Caco-2 (cell line): ENCODE data around the gene BPIFB1. TPM values are rescaled to one million over a fixed set of nuclear protein-coding genes. Genes with fewer than 3 reads are reported as not detected.

Experiments used
- BruUV-seq: library from RNA; stranded (reverse); fragments of 400-500 nt; replicated peaks from 2 replicates; lab custom pipeline; 2021; lab: Mats Ljungman, UMichigan
- CTCF ChIA-PET: fragments of 300-600 bp; sonication (Branson Sonifier 250); formaldehyde crosslinking; loops from one replicate; lab custom pipeline; 2022; ENCODE audit warnings: antibody characterized with exemption; lab: Charles Lee
- POLR2A ChIA-PET: fragments of 300-600 bp; sonication (Branson Sonifier 250); formaldehyde crosslinking; loops from one replicate; lab custom pipeline; 2022; ENCODE audit warnings: antibody characterized with exemption; lab: Charles Lee
- DNase-seq, 2 experiments: peaks; one replicate each; pipeline versions ENCODE4 v3.0.0 to v3.0.0-alpha.2; 2020 to 2022
- H3K27me3 ChIP-seq: replicated peaks from 2 replicates; pipeline ENCODE4 v1.6.0; 2011; ENCODE audit warnings: low read length; ENCODE audit not compliant: control insufficient read depth, insufficient read depth
- H3K36me3 ChIP-seq: 2 replicates; pipeline ENCODE4 v1.5.1; 2011; ENCODE audit warnings: low read length; ENCODE audit not compliant: control insufficient read depth, insufficient read depth
- H3K4me1 ChIP-seq: fragments of 250-450 bp; sonication (Bioruptor Pico); 2 replicates; pipeline ENCODE4 v1.5.1; 2020; ENCODE audit warnings: mild to moderate bottlenecking
- H3K4me3 ChIP-seq: 2 replicates; pipeline ENCODE4 v1.5.1; 2011; ENCODE audit warnings: low read depth, mild to moderate bottlenecking, control low read depth, low read length
- H3K9me3 ChIP-seq: fragments of 250-450 bp; sonication (Bioruptor Pico); 2 replicates; pipeline ENCODE4 v1.5.1; 2020; ENCODE audit warnings: mild to moderate bottlenecking, moderate library complexity
- H3K27ac Mint-ChIP-seq: one replicate; pipeline ENCODE4 v1.8.0; 2022; ENCODE audit warnings: mixed read lengths; ENCODE audit not compliant: unreplicated experiment
- H3K27me3 Mint-ChIP-seq: one replicate; pipeline ENCODE4 v1.8.0; 2022; ENCODE audit warnings: mixed read lengths; ENCODE audit not compliant: insufficient read depth, unreplicated experiment
- H3K36me3 Mint-ChIP-seq: one replicate; pipeline ENCODE4 v1.8.0; 2022; ENCODE audit warnings: mild to moderate bottlenecking, mixed read lengths; ENCODE audit not compliant: insufficient read depth, unreplicated experiment
- H3K4me1 Mint-ChIP-seq: one replicate; pipeline ENCODE4 v1.8.0; 2022; ENCODE audit warnings: low read depth, mixed read lengths; ENCODE audit not compliant: unreplicated experiment
- H3K4me3 Mint-ChIP-seq: one replicate; pipeline ENCODE4 v1.8.0; 2022; ENCODE audit warnings: mild to moderate bottlenecking, moderate library complexity, mixed read lengths; ENCODE audit not compliant: unreplicated experiment
- H3K9me3 Mint-ChIP-seq: one replicate; pipeline ENCODE4 v1.8.0; 2022; ENCODE audit warnings: mixed read lengths; ENCODE audit not compliant: unreplicated experiment
- CTCF ChIP-seq, 2 experiments: fragments of 200-600 bp in 1 of 2; IDR thresholded peaks; 1 replicate in 1 of 2; 2 replicates in 1 of 2; pipeline versions ENCODE4 v1.5.1 to v1.8.0; 2011 to 2022; ENCODE audit warnings: antibody characterized with exemption in 1 of 2, control low read depth in 1 of 2, inconsistent platforms in 1 of 2, low read depth in 1 of 2, low read length in 1 of 2, mild to moderate bottlenecking in 1 of 2, moderate library complexity in 1 of 2; ENCODE audit not compliant: insufficient read depth in 1 of 2, severe bottlenecking in 1 of 2, unreplicated experiment in 1 of 2
- intact Hi-C: fragments of 100-400 bp; cut with micrococcal nuclease; formaldehyde crosslinking; loops from one replicate; pipeline ENCODE4 v1.10.0; 2022; ENCODE audit not compliant: unreplicated experiment
- total RNA-seq: library from RNA; stranded (reverse); gene quantifications from 2 replicates; pipeline ENCODE4 v1.2.3, GENCODE V29; 2022

Gene BPIFB1
- total RNA-seq, 1 experiment from 2014 or later = not detected

- no peaks in the 10 kb centered on the region for H3K4me1 Mint-ChIP-seq
- H3K9me3 Mint-ChIP-seq = no peaks in the 10 kb centered on the region
- Histone ChIP-seq H3K9me3 (no peaks in the 10 kb centered on the region), H3K27me3 (no peaks in the 10 kb centered on the region), H3K4me1 (no peaks in the 10 kb centered on the region), H3K4me3 (no peak overlapping the region), H3K36me3 (no peaks in the 10 kb centered on the region)
- H3K27ac Mint-ChIP-seq = no peak overlapping the region
- no TSS peak for BruUV-seq
- no peaks in the 10 kb centered on the region for H3K36me3 Mint-ChIP-seq
- no peak for DNase-seq
- H3K27me3 Mint-ChIP-seq = peaks cover 17% of the 10 kb centered on the region
- ChIA-PET POLR2A (no interaction called here), CTCF (no interaction called here)
- no peak for TF ChIP-seq CTCF (IDR thresholded peaks at IDR 0.05; ENCODE audit: insufficient read depth in 1 of 2, low read depth in 1 of 2, low read length in 1 of 2, severe bottlenecking in 1 of 2, unreplicated experiment in 1 of 2)
- H3K4me3 Mint-ChIP-seq = no peak overlapping the region
- intact Hi-C loops = no loop called here
These were observed 36.9 kb upstream of the BPIFB1 start for GRCh38 chr20:33246077-33246476.

- POLR2A ChIA-PET = no interaction called here
- Mint-ChIP-seq H3K27me3 (peaks cover 10% of the 10 kb centered on the region), H3K36me3 (no peaks in the 10 kb centered on the region), H3K27ac (no peak overlapping the region), H3K9me3 (no peaks in the 10 kb centered on the region), H3K4me3 (no peak overlapping the region), H3K4me1 (no peaks in the 10 kb centered on the region)
- CTCF ChIA-PET = interaction anchor here (0.8 kb wide), 1 partner anchor 13 kb away, joined by 4 read pairs; no protein-coding TSS in a partner anchor
- Histone ChIP-seq H3K4me1 (no peaks in the 10 kb centered on the region), H3K27me3 (no peaks in the 10 kb centered on the region), H3K4me3 (no peak overlapping the region), H3K9me3 (no peaks in the 10 kb centered on the region), H3K36me3 (no peaks in the 10 kb centered on the region)
- no TSS peak for BruUV-seq
- intact Hi-C loops = no loop called here
- no peak for TF ChIP-seq CTCF (IDR thresholded peaks at IDR 0.05; ENCODE audit: insufficient read depth in 1 of 2, low read depth in 1 of 2, low read length in 1 of 2, severe bottlenecking in 1 of 2, unreplicated experiment in 1 of 2)
- no peak for DNase-seq
These were observed 33.6 kb upstream of the BPIFB1 start for GRCh38 chr20:33249456-33249855.

DNA sequence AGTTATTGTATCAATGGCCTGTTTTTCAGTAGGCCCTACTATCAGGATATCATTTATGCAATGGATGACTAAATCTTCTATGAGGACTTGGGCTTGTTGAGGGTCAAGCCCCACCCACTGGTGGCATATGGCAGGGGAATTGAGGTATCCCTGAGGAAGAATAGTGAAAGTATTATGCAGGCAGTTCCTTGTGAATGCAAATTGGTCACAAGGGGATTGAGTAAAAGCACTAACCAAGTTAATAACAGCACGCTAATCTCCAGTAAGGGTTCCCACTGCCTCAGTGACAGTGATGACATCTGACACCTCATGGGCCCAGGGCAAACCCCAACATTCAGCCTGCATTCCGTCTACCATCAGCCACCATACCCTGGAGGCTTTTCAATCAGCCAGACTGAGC lies 32.3 kb upstream of the BPIFB1 start:
- Histone ChIP-seq H3K9me3 (no peaks in the 10 kb centered on the region), H3K27me3 (no peaks in the 10 kb centered on the region), H3K4me1 (no peaks in the 10 kb centered on the region), H3K4me3 (no peak overlapping the region), H3K36me3 (no peaks in the 10 kb centered on the region)
- peaks cover 8% of the 10 kb centered on the region for H3K27me3 Mint-ChIP-seq
- no TSS peak for BruUV-seq
- H3K4me3 Mint-ChIP-seq = no peak overlapping the region
- intact Hi-C loops = no loop called here
- POLR2A ChIA-PET = no interaction called here
- no peaks in the 10 kb centered on the region for H3K4me1 Mint-ChIP-seq
- no peak for TF ChIP-seq CTCF (IDR thresholded peaks at IDR 0.05; ENCODE audit: insufficient read depth in 1 of 2, low read depth in 1 of 2, low read length in 1 of 2, severe bottlenecking in 1 of 2, unreplicated experiment in 1 of 2)
- no peak for DNase-seq
- CTCF ChIA-PET = interaction anchor here (0.6 kb wide), 1 partner anchor 210 kb away, joined by 3 read pairs; no protein-coding TSS in a partner anchor
- H3K27ac Mint-ChIP-seq = no peak overlapping the region
- H3K36me3 Mint-ChIP-seq = no peaks in the 10 kb centered on the region
- H3K9me3 Mint-ChIP-seq = no peaks in the 10 kb centered on the region
